ENCODE data around the gene FBXW8.

FBXW8 gene

GRCh38 chr12:117072736-117073490, 162.2 kb downstream of the FBXW8 start:
- Histone ChIP-seq H2AFZ (ENCODE audit: low read length) (no peak overlapping the region), H3K9ac (ENCODE audit: low read length) (no peak overlapping the region), H3K27me3 (replicated peaks; ENCODE audit: insufficient read depth, low read length) (no peaks in the 10 kb centered on the region), H3K9me2 (replicated peaks; ENCODE audit: insufficient read depth, low read length) (no peaks in the 10 kb centered on the region), H3K27ac (ENCODE audit: low read length) (no peak overlapping the region), H3K36me3 (replicated peaks; ENCODE audit: insufficient read depth, low read length) (no peaks in the 10 kb centered on the region), H3K4me2 (ENCODE audit: low read depth, low read length) (no peak overlapping the region), H3K9me3 (replicated peaks; ENCODE audit: insufficient read depth, low read length) (no peaks in the 10 kb centered on the region), H3K79me2 (ENCODE audit: low read length) (no peaks in the 10 kb centered on the region), H4K20me1 (ENCODE audit: insufficient read depth, low read length) (no peaks in the 10 kb centered on the region), H3K4me3 (ENCODE audit: low read length) (no peak overlapping the region), H3F3A (ENCODE audit: insufficient read depth, low read length) (no peaks in the 10 kb centered on the region), H3K4me1 (ENCODE audit: low read length) (no peaks in the 10 kb centered on the region)
- no peak for DNase-seq
- no peak for TF ChIP-seq CTCF (IDR thresholded peaks at IDR 0.05; ENCODE audit: low read length)
- TF ChIP-seq EZH2 (optimal IDR thresholded peaks at IDR 0.05; ENCODE audit: low read depth, low read length), result no peak
- TF ChIP-seq EZH2phosphoT487 (IDR thresholded peaks at IDR 0.05; ENCODE audit: low read length), result no peak

- H3K36me3 ChIP-seq (replicated peaks; ENCODE audit: insufficient read depth, low read length), result no peaks in the 10 kb centered on the region
- no peaks in the 10 kb centered on the region for H4K20me1 ChIP-seq (ENCODE audit: insufficient read depth, low read length)
- H3K79me2 ChIP-seq (ENCODE audit: low read length), result no peaks in the 10 kb centered on the region
- no peaks in the 10 kb centered on the region for H3K9me3 ChIP-seq (replicated peaks; ENCODE audit: insufficient read depth, low read length)
- H3K4me2 ChIP-seq (ENCODE audit: low read depth, low read length), result no peak overlapping the region
- no peaks in the 10 kb centered on the region for H3K9me2 ChIP-seq (replicated peaks; ENCODE audit: insufficient read depth, low read length)
- no peak for DNase-seq
- H3K4me3 ChIP-seq (ENCODE audit: low read length), result no peak overlapping the region
- no peaks in the 10 kb centered on the region for H3K27me3 ChIP-seq (replicated peaks; ENCODE audit: insufficient read depth, low read length)
- H3K4me1 ChIP-seq (ENCODE audit: low read length), result no peaks in the 10 kb centered on the region
- no peak overlapping the region for H3K9ac ChIP-seq (ENCODE audit: low read length)
- TF ChIP-seq EZH2 (optimal IDR thresholded peaks at IDR 0.05; ENCODE audit: low read depth, low read length) (no peak), EZH2phosphoT487 (IDR thresholded peaks at IDR 0.05; ENCODE audit: low read length) (no peak), CTCF (IDR thresholded peaks at IDR 0.05; ENCODE audit: low read length) (no peak)
- no peak overlapping the region for H3K27ac ChIP-seq (ENCODE audit: low read length)
- H2AFZ ChIP-seq (ENCODE audit: low read length), result no peak overlapping the region
- no peaks in the 10 kb centered on the region for H3F3A ChIP-seq (ENCODE audit: insufficient read depth, low read length)
Observed at GRCh38 chr12:117073611-117074010, 162.9 kb downstream of the FBXW8 start.

- H3K27me3 ChIP-seq (replicated peaks; ENCODE audit: insufficient read depth, low read length), result no peaks in the 10 kb centered on the region
- no peaks in the 10 kb centered on the region for H3F3A ChIP-seq (ENCODE audit: insufficient read depth, low read length)
- no peaks in the 10 kb centered on the region for H3K9me2 ChIP-seq (replicated peaks; ENCODE audit: insufficient read depth, low read length)
- H4K20me1 ChIP-seq (ENCODE audit: insufficient read depth, low read length), result no peaks in the 10 kb centered on the region
- no peak overlapping the region for H3K27ac ChIP-seq (ENCODE audit: low read length)
- H3K4me2 ChIP-seq (ENCODE audit: low read depth, low read length), result no peak overlapping the region
- no peak overlapping the region for H3K9ac ChIP-seq (ENCODE audit: low read length)
- H3K36me3 ChIP-seq (replicated peaks; ENCODE audit: insufficient read depth, low read length), result no peaks in the 10 kb centered on the region
- no peaks in the 10 kb centered on the region for H3K9me3 ChIP-seq (replicated peaks; ENCODE audit: insufficient read depth, low read length)
- H2AFZ ChIP-seq (ENCODE audit: low read length), result no peak overlapping the region
- H3K4me1 ChIP-seq (ENCODE audit: low read length), result no peaks in the 10 kb centered on the region
- no peak for DNase-seq
- H3K79me2 ChIP-seq (ENCODE audit: low read length), result no peaks in the 10 kb centered on the region
- TF ChIP-seq EZH2phosphoT487 (IDR thresholded peaks at IDR 0.05; ENCODE audit: low read length) (no peak), EZH2 (optimal IDR thresholded peaks at IDR 0.05; ENCODE audit: low read depth, low read length) (no peak), CTCF (IDR thresholded peaks at IDR 0.05; ENCODE audit: low read length) (no peak)
- no peak overlapping the region for H3K4me3 ChIP-seq (ENCODE audit: low read length)
Observed at GRCh38 chr12:117076410-117077372, 165.9 kb downstream of the FBXW8 start.

All from MM.1S (cell line).